Measurements from ENCODE around the gene TSEN54.

GRCh38 chr17:75505640-75506039 lies 10.7 kb upstream of the TSEN54 start:
- TF ChIP-seq CTCF (IDR thresholded peaks at IDR 0.05; ENCODE audit: low read depth, low read length, poor library complexity, severe bottlenecking) (no peak), EZH2phosphoT487 (IDR thresholded peaks at IDR 0.05; ENCODE audit: borderline replicate concordance, low read length) (no peak)
